Prostate gland (tissue), 2 donors: ENCODE data around the gene B3GNT4. TPM values are rescaled to one million over a fixed set of nuclear protein-coding genes. Genes with fewer than 3 reads are reported as not detected.
"Not testable (repeated sequence)": the region's sequence is repeated elsewhere in the genome, so short reads cannot be mapped to it uniquely, and the experiment has no call there.

Experiments
- DNase-seq: peaks from one replicate; pipeline ENCODE4 v3.0.0-alpha.2; 2019; ENCODE audit warnings: low spot score
- H3K27ac ChIP-seq, 2 donors: fragments of 200-600 bp; sonication (generic); 2 replicates each; pipeline ENCODE4 v1.5.1; 2017 to 2019
- H3K27me3 ChIP-seq: fragments of 200-600 bp; sonication (generic); replicated peaks from 2 replicates; pipeline ENCODE4 v1.5.1; 2019; ENCODE audit not compliant: insufficient read depth
- H3K36me3 ChIP-seq, 2 donors: fragments of 200-600 bp; sonication (generic); 1 replicate in 1 of 2; 2 replicates in 1 of 2; pipeline versions ENCODE4 v1.5.1 to v1.8.1; 2017 to 2019
- H3K4me1 ChIP-seq: fragments of 200-600 bp; sonication (generic); replicated peaks from 2 replicates; pipeline ENCODE4 v1.5.1; 2019
- H3K4me3 ChIP-seq, 2 donors: fragments of 200-600 bp; sonication (generic); 2 replicates each; pipeline ENCODE4 v1.5.1; 2017 to 2019
- H3K9me3 ChIP-seq: fragments of 200-600 bp; sonication (generic); 2 replicates; pipeline ENCODE4 v1.5.1; 2017
- CTCF ChIP-seq, 4 experiments: fragments of 200-600 bp in 2 of 4; fragments of 450-650 bp in 2 of 4; sonication (generic) in 2 of 4; IDR thresholded peaks; 1 replicate in 3 of 4; 2 replicates in 1 of 4; pipeline ENCODE4 v1.5.1; 2016 to 2019; ENCODE audit warnings: antibody characterized with exemption in 4 of 4, mild to moderate bottlenecking in 2 of 4, moderate library complexity in 2 of 4
- POLR2A ChIP-seq: fragments of 450-650 bp; IDR thresholded peaks from one replicate; pipeline ENCODE4 v1.6.1; 2016; ENCODE audit warnings: antibody characterized with exemption, mild to moderate bottlenecking
- POLR2AphosphoS5 ChIP-seq: sonication (generic); formaldehyde crosslinking; IDR thresholded peaks from one replicate; pipeline ENCODE4 v1.6.1; 2017; ENCODE audit warnings: antibody characterized with exemption
- WGBS: methylation state at CpG from one replicate; pipeline ENCODE4 v1.1.5; 2018; 5-methylcytosine and 5-hydroxymethylcytosine counted together
- intact Hi-C: fragments of 100-400 bp; cut with DNase I; formaldehyde crosslinking; loops from one replicate; pipeline ENCODE4 v1.14.2; 2022
- total RNA-seq, 2 donors: library from RNA; depleted of rRNA; stranded (reverse); fragments of >200 nt; gene quantifications; one replicate each; pipeline ENCODE4 v1.1.0, GENCODE V29; 2016

B3GNT4 gene
- total RNA-seq, 2 donors from 2014 or later, result 0.64 to 5.1 TPM

DNA sequence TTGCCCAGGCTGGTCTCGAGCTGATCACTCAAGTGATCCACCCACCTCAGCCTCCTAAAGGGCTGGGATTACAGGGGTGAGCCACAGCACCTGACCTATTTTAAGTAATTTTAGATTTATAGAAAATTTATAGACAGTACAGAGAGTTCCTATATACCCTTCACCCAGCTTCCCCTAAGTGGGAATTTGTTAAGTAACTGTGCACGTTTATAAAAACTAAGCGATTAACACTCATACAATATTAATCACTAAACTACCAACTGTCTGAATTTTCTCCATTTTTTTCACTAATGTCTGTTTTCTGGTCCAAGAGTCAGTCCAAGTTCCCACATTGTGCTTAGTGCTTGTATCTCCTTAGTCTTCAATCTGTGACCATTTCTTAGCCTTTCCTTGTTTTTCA lies 35.0 kb upstream of the B3GNT4 start:
- WGBS, result 95% methylated on average over 3 of the region's 3 CpGs
- no peak overlapping the region for H3K4me3 ChIP-seq

DNA sequence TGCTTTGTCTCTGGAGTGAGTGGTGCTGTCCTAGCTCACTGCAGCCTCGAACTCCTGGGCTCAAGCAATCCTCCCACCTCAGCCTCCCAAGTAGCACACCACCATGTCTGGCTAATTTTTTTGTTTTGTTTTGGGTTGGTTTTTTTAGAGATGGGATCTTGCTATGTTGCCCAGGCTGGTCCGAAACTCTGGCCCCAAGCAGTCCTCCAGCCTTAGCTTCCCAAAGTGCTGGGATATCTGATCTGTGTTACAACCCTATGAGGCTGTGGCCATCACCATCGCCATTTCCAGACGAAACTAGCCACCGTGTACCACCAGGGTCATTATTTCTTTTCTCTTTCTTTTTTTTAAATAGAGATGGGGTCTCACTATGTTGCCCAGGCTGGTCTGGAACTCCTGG lies 32.1 kb upstream of the B3GNT4 start:
- Histone ChIP-seq H3K9me3 (no peaks in the 10 kb centered on the region), H3K4me1 (no peaks in the 10 kb centered on the region), H3K27me3 (no peaks in the 10 kb centered on the region), H3K36me3 (no peaks in the 10 kb centered on the region), H3K27ac (no peak overlapping the region), H3K4me3 (no peak overlapping the region)
- WGBS, result 93% methylated on average over 5 of the region's 5 CpGs
- intact Hi-C loops, result no loop called here
- no peak for DNase-seq
- TF ChIP-seq POLR2AphosphoS5 (no peak), CTCF (IDR thresholded peaks at IDR 0.05) (no peak), POLR2A (no peak)

More for the DNA sequence above, 35.0 kb upstream of the B3GNT4 start:
- no peaks in the 10 kb centered on the region for H3K4me1 ChIP-seq
- no peaks in the 10 kb centered on the region for H3K36me3 ChIP-seq
- no peak for DNase-seq
- no peaks in the 10 kb centered on the region for H3K9me3 ChIP-seq
- H3K27me3 ChIP-seq, result no peaks in the 10 kb centered on the region
- intact Hi-C loops, result no loop called here
- H3K27ac ChIP-seq, result no peak overlapping the region
- TF ChIP-seq POLR2A (no peak), CTCF (IDR thresholded peaks at IDR 0.05) (no peak), POLR2AphosphoS5 (no peak)

DNA sequence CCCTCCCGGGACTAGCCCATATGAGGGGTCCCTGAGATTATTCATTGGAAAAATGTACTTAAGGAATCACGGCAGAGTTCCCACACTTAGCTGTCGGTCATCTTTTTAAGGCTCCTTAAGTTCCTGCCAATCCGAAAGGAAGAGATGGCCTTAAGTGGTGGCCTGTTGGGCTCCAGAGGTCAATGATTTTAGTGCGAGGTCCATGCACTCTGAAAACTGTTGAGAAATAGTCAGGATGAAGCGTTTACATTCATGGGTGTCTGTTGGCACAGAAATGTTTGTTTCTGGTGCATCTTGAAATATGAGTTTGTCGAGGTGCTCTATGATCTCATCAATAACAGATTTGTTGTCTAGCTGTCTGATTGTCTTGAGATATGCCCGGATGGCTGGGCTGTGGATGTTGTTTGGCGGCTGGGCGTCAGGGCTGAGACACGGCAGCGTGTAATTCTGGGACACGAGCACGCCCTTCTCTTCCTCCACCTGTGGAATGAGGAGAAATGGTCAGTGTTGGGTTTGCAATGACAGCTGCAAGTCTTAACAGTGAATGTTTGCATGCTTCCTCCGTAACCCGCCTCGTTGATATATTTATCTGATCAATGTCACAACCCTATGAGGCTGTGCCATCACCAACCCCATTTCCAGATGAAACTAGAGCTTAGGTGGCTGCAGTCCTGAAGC lies 31.1 kb upstream of the B3GNT4 start:
- DNase-seq, result no peak
- no peak for TF ChIP-seq CTCF (IDR thresholded peaks at IDR 0.05)
- no peak for TF ChIP-seq POLR2AphosphoS5
- no peak for TF ChIP-seq POLR2A
- 55% methylated on average over 17 of the region's 17 CpGs for WGBS
- intact Hi-C loops, result no loop called here
- no peaks in the 10 kb centered on the region for H3K36me3 ChIP-seq
- no peaks in the 10 kb centered on the region for H3K27me3 ChIP-seq
- H3K9me3 ChIP-seq, result no peaks in the 10 kb centered on the region
- no peaks in the 10 kb centered on the region for H3K4me1 ChIP-seq
- no peak overlapping the region for H3K27ac ChIP-seq
- no peak overlapping the region for H3K4me3 ChIP-seq

DNA sequence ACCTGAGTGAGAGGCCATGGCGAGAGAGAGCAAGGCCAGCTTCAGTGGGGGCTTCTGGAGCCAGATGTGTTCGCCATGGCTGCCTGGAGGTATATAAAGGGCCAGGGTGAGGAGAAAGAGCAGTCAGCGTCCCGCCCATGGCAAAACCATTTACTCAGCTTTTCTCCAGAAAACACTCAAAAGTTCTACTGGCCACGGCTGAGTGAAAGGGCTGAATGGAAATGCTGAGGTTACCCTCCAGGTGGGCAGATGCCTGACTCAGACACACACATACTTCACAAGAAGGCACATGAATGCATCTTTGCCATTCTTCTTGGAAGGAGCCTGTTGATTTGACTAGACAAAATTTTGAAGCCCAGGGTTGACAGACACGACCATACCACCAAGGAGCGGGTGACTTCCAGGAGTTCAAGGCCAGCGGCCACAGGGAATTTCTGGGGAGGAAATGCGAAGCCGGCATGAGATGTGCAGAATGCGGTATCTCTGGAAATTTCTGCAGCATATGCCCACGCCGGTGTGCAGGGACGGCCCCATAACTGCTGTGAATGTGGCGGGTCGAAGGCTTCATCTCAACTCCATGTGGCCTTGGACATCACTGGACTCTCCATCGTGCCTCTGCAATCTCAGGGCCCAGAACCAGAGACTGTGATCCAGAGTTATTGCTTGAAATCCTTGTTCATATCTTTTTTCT lies 29.2 kb upstream of the B3GNT4 start, which contains the start of gene IL31:
Gene IL31, minus strand, starts transcription at position 67 of the 691 bp plus-strand sequence. Its CDS starts 49 bp downstream, at position 18.
- no peaks in the 10 kb centered on the region for H3K9me3 ChIP-seq
- TF ChIP-seq POLR2A (no peak), POLR2AphosphoS5 (no peak), CTCF (IDR thresholded peaks at IDR 0.05) (no peak)
- WGBS, result 92% methylated on average over 17 of the region's 17 CpGs
- no peak for DNase-seq
- no peak within 1 kb of the TSS for H3K27ac ChIP-seq
- intact Hi-C loops, result no loop called here
- H3K36me3 ChIP-seq, result no peaks in the 10 kb centered on the region
- no peaks in the 10 kb centered on the region for H3K27me3 ChIP-seq
- H3K4me3 ChIP-seq, result no peak within 1 kb of the TSS
- H3K4me1 ChIP-seq, result no peaks in the 10 kb centered on the region

- 83% methylated on average over 4 of the region's 4 CpGs for WGBS
- H3K36me3 ChIP-seq, DNase-seq, H3K4me3 ChIP-seq, H3K27me3 ChIP-seq, intact Hi-C loops, H3K27ac ChIP-seq, H3K9me3 ChIP-seq, H3K4me1 ChIP-seq: not testable (repeated sequence)
Observed at GRCh38 chr12:122176473-122176872, 27.0 kb upstream of the B3GNT4 start.
